GM12874 (cell line): ENCODE results near the gene C14orf180.

ENCODE experiments used
- CTCF ChIP-seq: IDR thresholded peaks from 2 replicates; pipeline ENCODE4 v1.5.1; 2011; ENCODE audit warnings: low read depth, mild to moderate bottlenecking, control low read depth, low read length, moderate library complexity; ENCODE audit not compliant: insufficient read depth

Gene C14orf180

GRCh38 chr14:104594310-104595046 is 14.9 kb downstream of the C14orf180 start:
- no peak for TF ChIP-seq CTCF

GRCh38 chr14:104595116-104595675 is 15.6 kb downstream of the C14orf180 start:
- TF ChIP-seq CTCF, result no peak

- no peak for TF ChIP-seq CTCF
Observed at GRCh38 chr14:104595911-104596450, 16.4 kb downstream of the C14orf180 start.

GRCh38 chr14:104596451-104596918 is 16.9 kb downstream of the C14orf180 start:
- no peak for TF ChIP-seq CTCF

GRCh38 chr14:104596927-104597351 is 17.4 kb downstream of the C14orf180 start:
- TF ChIP-seq CTCF, result no peak

GRCh38 chr14:104597576-104597975 is 18.0 kb downstream of the C14orf180 start:
- no peak for TF ChIP-seq CTCF

- no peak for TF ChIP-seq CTCF
Observed at GRCh38 chr14:104598039-104598909, 18.7 kb downstream of the C14orf180 start.
